Measurements from ENCODE around the gene LGI4. TPM values are rescaled to one million over a fixed set of nuclear protein-coding genes. Genes with fewer than 3 reads are reported as not detected.

The LGI4 gene
- total RNA-seq, 1 experiment from 2014 or later, result not detected

- Histone ChIP-seq H3K27ac (ENCODE audit: low read depth, low read length, poor library complexity, severe bottlenecking) (no peak overlapping the region), H3K4me3 (ENCODE audit: low read depth, low read length, poor library complexity, severe bottlenecking) (no peak overlapping the region), H3K27me3 (replicated peaks; ENCODE audit: insufficient read depth, low read depth, low read length, poor library complexity) (no peaks in the 10 kb centered on the region), H3K9me3 (ENCODE audit: low read depth, low read length, poor library complexity, severe bottlenecking) (no peaks in the 10 kb centered on the region), H3K36me3 (ENCODE audit: insufficient read depth, low read length, poor library complexity, severe bottlenecking) (no peaks in the 10 kb centered on the region), H3K4me1 (ENCODE audit: insufficient read depth, low read length, poor library complexity, severe bottlenecking) (peaks cover 11% of the 10 kb centered on the region)
- TF ChIP-seq CTCF (conservative IDR thresholded peaks at IDR 0.05; ENCODE audit: low read depth, low read length), result no peak
- TF ChIP-seq EZH2 (IDR thresholded peaks at IDR 0.05; ENCODE audit: borderline replicate concordance, low read depth, low read length, poor library complexity, severe bottlenecking), result no peak
- CTCF ChIA-PET, result no interaction called here
- BruUV-seq (replicated peaks), result no TSS peak
- DNase-seq (ENCODE audit: low spot score), result no peak
- POLR2A ChIA-PET (ENCODE audit: low non-redundant PET), result no interaction called here
- intact Hi-C loops (cut with micrococcal nuclease; ENCODE audit: unreplicated experiment), result no loop called here
Measured at GRCh38 chr19:35127871-35128270, 7.0 kb downstream of the LGI4 start.

- BruUV-seq (replicated peaks), result no TSS peak
- ChIA-PET POLR2A (ENCODE audit: low non-redundant PET) (no interaction called here), CTCF (no interaction called here)
- TF ChIP-seq CTCF (conservative IDR thresholded peaks at IDR 0.05; ENCODE audit: low read depth, low read length), result no peak
- TF ChIP-seq EZH2 (IDR thresholded peaks at IDR 0.05; ENCODE audit: borderline replicate concordance, low read depth, low read length, poor library complexity, severe bottlenecking), result no peak
- intact Hi-C loops (cut with micrococcal nuclease; ENCODE audit: unreplicated experiment), result no loop called here
- Histone ChIP-seq H3K9me3 (ENCODE audit: low read depth, low read length, poor library complexity, severe bottlenecking) (no peaks in the 10 kb centered on the region), H3K36me3 (ENCODE audit: insufficient read depth, low read length, poor library complexity, severe bottlenecking) (no peaks in the 10 kb centered on the region), H3K27me3 (replicated peaks; ENCODE audit: insufficient read depth, low read depth, low read length, poor library complexity) (no peaks in the 10 kb centered on the region), H3K27ac (ENCODE audit: low read depth, low read length, poor library complexity, severe bottlenecking) (no peak overlapping the region), H3K4me1 (ENCODE audit: insufficient read depth, low read length, poor library complexity, severe bottlenecking) (peaks cover 11% of the 10 kb centered on the region), H3K4me3 (ENCODE audit: low read depth, low read length, poor library complexity, severe bottlenecking) (no peak overlapping the region)
- no peak for DNase-seq (ENCODE audit: low spot score)
Measured at GRCh38 chr19:35126624-35126959, 8.3 kb downstream of the LGI4 start.

- CTCF ChIA-PET, result no interaction called here
- no peaks in the 10 kb centered on the region for H3K9me3 ChIP-seq (ENCODE audit: low read depth, low read length, poor library complexity, severe bottlenecking)
- no peak for TF ChIP-seq EZH2 (IDR thresholded peaks at IDR 0.05; ENCODE audit: borderline replicate concordance, low read depth, low read length, poor library complexity, severe bottlenecking)
- TF ChIP-seq CTCF (conservative IDR thresholded peaks at IDR 0.05; ENCODE audit: low read depth, low read length), result no peak
- DNase-seq (ENCODE audit: low spot score), result no peak
- intact Hi-C loops (cut with micrococcal nuclease; ENCODE audit: unreplicated experiment), result no loop called here
- H3K27ac ChIP-seq (ENCODE audit: low read depth, low read length, poor library complexity, severe bottlenecking), result no peak overlapping the region
- no peaks in the 10 kb centered on the region for H3K27me3 ChIP-seq (replicated peaks; ENCODE audit: insufficient read depth, low read depth, low read length, poor library complexity)
- POLR2A ChIA-PET (ENCODE audit: low non-redundant PET), result no interaction called here
- no TSS peak for BruUV-seq (replicated peaks)
- H3K4me1 ChIP-seq (ENCODE audit: insufficient read depth, low read length, poor library complexity, severe bottlenecking), result peaks cover 11% of the 10 kb centered on the region
- H3K4me3 ChIP-seq (ENCODE audit: low read depth, low read length, poor library complexity, severe bottlenecking), result no peak overlapping the region
- H3K36me3 ChIP-seq (ENCODE audit: insufficient read depth, low read length, poor library complexity, severe bottlenecking), result no peaks in the 10 kb centered on the region
Measured at GRCh38 chr19:35125749-35126623, 8.9 kb downstream of the LGI4 start.

Measured in A673 (cell line).